ENCODE data around the gene KIT.

- TF ChIP-seq CTCF (IDR thresholded peaks at IDR 0.05; ENCODE audit: low read length): no peak
- no peak for TF ChIP-seq EZH2 (optimal IDR thresholded peaks at IDR 0.05; ENCODE audit: low read depth, low read length)
- TF ChIP-seq EZH2phosphoT487 (IDR thresholded peaks at IDR 0.05; ENCODE audit: low read length): no peak
Observed at GRCh38 chr4:54709400-54709799, 51.6 kb downstream of the KIT start.
